Body of pancreas (tissue), 4 donors: ENCODE results near the gene DEPDC4. TPM values are rescaled to one million over a fixed set of nuclear protein-coding genes. Genes with fewer than 3 reads are reported as not detected.

Experiments
- ATAC-seq: fragments of 150-250 bp; one replicate; pipeline ENCODE4 v1.9.1; 2016
- DNase-seq, 4 donors: peaks; one replicate each; pipeline ENCODE4 v3.0.0-alpha.2; 2019
- H3K27ac ChIP-seq, 4 donors: fragments of 200-600 bp; sonication (generic); 1 replicate in 3 of 4; 2 replicates in 1 of 4; pipeline versions ENCODE4 v1.5.1 to v1.6.1; 2016 to 2019; ENCODE audit warnings: mild to moderate bottlenecking in 1 of 4, mixed read lengths in 1 of 4, moderate library complexity in 1 of 4
- H3K27me3 ChIP-seq, 2 donors: fragments of 200-600 bp; sonication (generic); one replicate each; pipeline ENCODE4 v1.6.0; 2016; ENCODE audit warnings: mild to moderate bottlenecking in 1 of 2
- H3K36me3 ChIP-seq, 2 donors: fragments of 200-600 bp; sonication (generic); replicated peaks in 1 of 2; 2 replicates each; pipeline ENCODE4 v1.5.1; 2016; ENCODE audit warnings: low read depth in 2 of 2; ENCODE audit not compliant: insufficient read depth in 1 of 2
- H3K4me1 ChIP-seq: fragments of 200-600 bp; sonication (generic); one replicate; pipeline ENCODE4 v1.6.0; 2016
- H3K4me3 ChIP-seq, 2 donors: fragments of 200-600 bp; sonication (generic); 1 replicate in 1 of 2; 2 replicates in 1 of 2; pipeline ENCODE4 v1.5.1; 2016 to 2019
- H3K9me3 ChIP-seq, 3 donors: fragments of 200-600 bp; sonication (generic); 1 replicate in 2 of 3; 2 replicates in 1 of 3; pipeline ENCODE4 v1.5.1; 2016
- CTCF ChIP-seq, 7 experiments: fragments of 450-650 bp in 4 of 7; fragments of 200-600 bp in 3 of 7; sonication (generic) in 3 of 7; IDR thresholded peaks; one replicate each; pipeline ENCODE4 v1.5.1; 2016 to 2019; ENCODE audit warnings: antibody characterized with exemption in 7 of 7
- POLR2A ChIP-seq, 3 donors: fragments of 450-650 bp; IDR thresholded peaks; one replicate each; pipeline ENCODE4 v1.6.1; 2016; ENCODE audit warnings: antibody characterized with exemption in 3 of 3, mild to moderate bottlenecking in 2 of 3
- WGBS, 2 donors: methylation state at CpG; one replicate each; pipeline ENCODE4 v1.1.5; 2017; 5-methylcytosine and 5-hydroxymethylcytosine counted together
- intact Hi-C: fragments of 100-400 bp; cut with DNase I; formaldehyde crosslinking; loops from one replicate; pipeline ENCODE4 v1.15.1; 2023
- total RNA-seq, 2 donors: library from RNA; depleted of rRNA; stranded (reverse); fragments of >200 nt; gene quantifications; one replicate each; pipeline ENCODE4 v1.1.0, GENCODE V29; 2016

DEPDC4 gene
- total RNA-seq, 2 donors from 2014 or later, result 2.1 TPM; not detected in 1

GRCh38 chr12:100221523-100221922 lies 45.4 kb downstream of the DEPDC4 start:
- no peaks in the 10 kb centered on the region for H3K9me3 ChIP-seq

GRCh38 chr12:100219328-100220109 lies 47.4 kb downstream of the DEPDC4 start:
- TF ChIP-seq CTCF (IDR thresholded peaks at IDR 0.05), result no peak
- TF ChIP-seq POLR2A (IDR thresholded peaks at IDR 0.05), result no peak
- no peaks in the 10 kb centered on the region for H3K4me1 ChIP-seq
- no peak overlapping the region for H3K4me3 ChIP-seq
- H3K27ac ChIP-seq, result no peak overlapping the region
- DNase-seq, result no peak
- peaks cover 0 to 10% of the 10 kb centered on the region in 2 donors for H3K36me3 ChIP-seq
- ATAC-seq, result no peak
- no peaks in the 10 kb centered on the region for H3K27me3 ChIP-seq
- H3K9me3 ChIP-seq, result no peaks in the 10 kb centered on the region
- 89 to 91% methylated on average over 5 of the region's 5 CpGs for WGBS, 2 donors
- intact Hi-C loops, result no loop called here

More at GRCh38 chr12:100221523-100221922, 45.4 kb downstream of the DEPDC4 start:
- no peak for TF ChIP-seq CTCF (IDR thresholded peaks at IDR 0.05)
- TF ChIP-seq POLR2A (IDR thresholded peaks at IDR 0.05), result no peak
- Histone ChIP-seq H3K27me3 (no peaks in the 10 kb centered on the region), H3K4me3 (no peak overlapping the region), H3K36me3 (peaks cover 0 to 10% of the 10 kb centered on the region in 2 donors), H3K27ac (no peak overlapping the region), H3K4me1 (no peaks in the 10 kb centered on the region)
- WGBS, 2 donors, result 90 to 94% methylated on average over 3 of the region's 3 CpGs
- no peak for DNase-seq
- no peak for ATAC-seq
- intact Hi-C loops, result no loop called here

- no peaks in the 10 kb centered on the region for H3K9me3 ChIP-seq
- 84 to 87% methylated on average over 4 of the region's 4 CpGs for WGBS, 2 donors
- TF ChIP-seq POLR2A (IDR thresholded peaks at IDR 0.05) (no peak), CTCF (IDR thresholded peaks at IDR 0.05) (no peak)
- ATAC-seq, result no peak
- no peak overlapping the region for H3K27ac ChIP-seq
- peaks cover 12% of the 10 kb centered on the region for H3K4me1 ChIP-seq
- no peak overlapping the region for H3K4me3 ChIP-seq
- no peaks in the 10 kb centered on the region for H3K27me3 ChIP-seq
- intact Hi-C loops, result no loop called here
- no peak for DNase-seq
- peaks cover 0 to 5% of the 10 kb centered on the region in 2 donors for H3K36me3 ChIP-seq
These were observed 50.5 kb downstream of the DEPDC4 start for GRCh38 chr12:100216337-100216736.

- no peak overlapping the region for H3K27ac ChIP-seq
- H3K36me3 ChIP-seq, result peaks cover 0 to 9% of the 10 kb centered on the region in 2 donors
- H3K9me3 ChIP-seq, result no peaks in the 10 kb centered on the region
- peaks cover 12% of the 10 kb centered on the region for H3K4me1 ChIP-seq
- DNase-seq (no peak), ATAC-seq (no peak)
- TF ChIP-seq CTCF (IDR thresholded peaks at IDR 0.05), result no peak
- no peak for TF ChIP-seq POLR2A (IDR thresholded peaks at IDR 0.05)
- no peak overlapping the region for H3K4me3 ChIP-seq
- intact Hi-C loops, result no loop called here
- WGBS, 2 donors, result 81 to 86% methylated on average over 1 of the region's 1 CpG
- H3K27me3 ChIP-seq, result no peaks in the 10 kb centered on the region
These were observed 51.7 kb downstream of the DEPDC4 start for GRCh38 chr12:100215209-100215608.

- H3K4me1 ChIP-seq, result peaks cover 12% of the 10 kb centered on the region
- H3K36me3 ChIP-seq, result peaks cover 0 to 6% of the 10 kb centered on the region in 2 donors
- no peak overlapping the region for H3K27ac ChIP-seq
- no peaks in the 10 kb centered on the region for H3K27me3 ChIP-seq
- ATAC-seq, result no peak
- no peak for DNase-seq
- intact Hi-C loops, result no loop called here
- WGBS, 2 donors, result 95 to 97% methylated on average over 2 of the region's 2 CpGs
- TF ChIP-seq CTCF (IDR thresholded peaks at IDR 0.05) (no peak), POLR2A (IDR thresholded peaks at IDR 0.05) (no peak)
- no peaks in the 10 kb centered on the region for H3K9me3 ChIP-seq
- H3K4me3 ChIP-seq, result no peak overlapping the region
These were observed 52.4 kb downstream of the DEPDC4 start for GRCh38 chr12:100214518-100214917.
